ENCODE results near the gene TEX36. TPM values are rescaled to one million over a fixed set of nuclear protein-coding genes. Genes with fewer than 3 reads are reported as not detected.

The TEX36 gene
- total and polyA plus RNA-seq, 2 donors (not counting 1 experiment from before 2014, with no cell fraction given), result not detected

- POLR2A ChIA-PET, result no interaction called here
Measured at GRCh38 chr10:125694883-125695282, 11.9 kb upstream of the TEX36 start.

GRCh38 chr10:125693524-125693847, 10.5 kb upstream of the TEX36 start:
- H3K9ac ChIP-seq (ENCODE audit: low read length), result no peak overlapping the region
- no peak for DNase-seq
- no peak overlapping the region for H2AFZ ChIP-seq (ENCODE audit: insufficient read depth, low read depth, low read length, poor library complexity, severe bottlenecking)
- intact Hi-C loops (cut with micrococcal nuclease), result no loop called here
- POLR2A ChIA-PET, result no interaction called here
- H3K4me2 ChIP-seq (replicated peaks; ENCODE audit: low read depth, low read length, poor library complexity, severe bottlenecking), result no peak overlapping the region
- H4K20me1 ChIP-seq (ENCODE audit: control insufficient read depth, insufficient read depth, low read length, poor library complexity, severe bottlenecking), result no peaks in the 10 kb centered on the region
- Mint-ChIP-seq H3K9me3 (ENCODE audit: insufficient read depth) (no peaks in the 10 kb centered on the region), H3K27ac (no peak overlapping the region), H3K4me3 (no peak overlapping the region), H3K27me3 (peaks cover 16% of the 10 kb centered on the region), H3K4me1 (no peaks in the 10 kb centered on the region)
- no peaks in the 10 kb centered on the region for H3K36me3 ChIP-seq (replicated peaks in 1 of 2; ENCODE audit: control extremely low read depth in 1 of 2, control insufficient read depth in 1 of 2, extremely low read depth in 1 of 2, insufficient read depth in 2 of 2, low read length in 1 of 2)
- CTCF ChIA-PET, result no interaction called here
- H3K27ac ChIP-seq (ENCODE audit: low read length in 2 of 2), result no peak overlapping the region
- H3K4me1 ChIP-seq (ENCODE audit: control insufficient read depth in 2 of 2, insufficient read depth in 2 of 2, low read length in 2 of 2), result no peaks in the 10 kb centered on the region
- H3K4me3 ChIP-seq (ENCODE audit: control extremely low read depth in 1 of 5, extremely low read depth in 1 of 5, insufficient read depth in 1 of 5, low read depth in 2 of 5, low read length in 4 of 5), result no peak overlapping the region
- 100% methylated on average over 2 of the region's 2 CpGs for WGBS (ENCODE audit: insufficient coverage)
- no peaks in the 10 kb centered on the region for H3K27me3 ChIP-seq (replicated peaks in 1 of 4; ENCODE audit: control extremely low read depth in 1 of 4, control insufficient read depth in 3 of 4, insufficient read depth in 4 of 4, low read length in 3 of 4)
- no peak for TF ChIP-seq EZH2 (IDR thresholded peaks at IDR 0.05; ENCODE audit: borderline replicate concordance, insufficient read depth, low read depth, low read length, poor library complexity, severe bottlenecking)
- TF ChIP-seq CTCF (IDR thresholded peaks at IDR 0.05), result no peak
- no peaks in the 10 kb centered on the region for H3K79me2 ChIP-seq (ENCODE audit: control insufficient read depth, insufficient read depth, low read length)
- H3K9me3 ChIP-seq (ENCODE audit: control extremely low read depth in 1 of 3, control insufficient read depth in 2 of 3, insufficient read depth in 1 of 3, low read length in 2 of 3), result no peaks in the 10 kb centered on the region
- no peak for ATAC-seq (ENCODE audit: low read depth)

More at GRCh38 chr10:125694883-125695282, 11.9 kb upstream of the TEX36 start:
- Mint-ChIP-seq H3K9me3 (ENCODE audit: insufficient read depth) (no peaks in the 10 kb centered on the region), H3K27ac (no peak overlapping the region), H3K27me3 (peaks cover 12% of the 10 kb centered on the region), H3K4me3 (no peak overlapping the region), H3K4me1 (no peaks in the 10 kb centered on the region)
- no peak overlapping the region for H3K4me3 ChIP-seq (ENCODE audit: control extremely low read depth in 1 of 5, extremely low read depth in 1 of 5, insufficient read depth in 1 of 5, low read depth in 2 of 5, low read length in 4 of 5)
- no peak overlapping the region for H3K27ac ChIP-seq (ENCODE audit: low read length in 2 of 2)
- H3K27me3 ChIP-seq (replicated peaks in 1 of 4; ENCODE audit: control extremely low read depth in 1 of 4, control insufficient read depth in 3 of 4, insufficient read depth in 4 of 4, low read length in 3 of 4), result no peaks in the 10 kb centered on the region
- H3K9me3 ChIP-seq (ENCODE audit: control extremely low read depth in 1 of 3, control insufficient read depth in 2 of 3, insufficient read depth in 1 of 3, low read length in 2 of 3), result no peaks in the 10 kb centered on the region
- no peak overlapping the region for H2AFZ ChIP-seq (ENCODE audit: insufficient read depth, low read depth, low read length, poor library complexity, severe bottlenecking)
- no peak for DNase-seq
- intact Hi-C loops (cut with micrococcal nuclease), result no loop called here
- CTCF ChIA-PET, result no interaction called here
- no peaks in the 10 kb centered on the region for H3K36me3 ChIP-seq (replicated peaks in 1 of 2; ENCODE audit: control extremely low read depth in 1 of 2, control insufficient read depth in 1 of 2, extremely low read depth in 1 of 2, insufficient read depth in 2 of 2, low read length in 1 of 2)
- no peak overlapping the region for H3K4me2 ChIP-seq (replicated peaks; ENCODE audit: low read depth, low read length, poor library complexity, severe bottlenecking)
- H4K20me1 ChIP-seq (ENCODE audit: control insufficient read depth, insufficient read depth, low read length, poor library complexity, severe bottlenecking), result no peaks in the 10 kb centered on the region
- TF ChIP-seq EZH2 (IDR thresholded peaks at IDR 0.05; ENCODE audit: borderline replicate concordance, insufficient read depth, low read depth, low read length, poor library complexity, severe bottlenecking), result no peak
- H3K4me1 ChIP-seq (ENCODE audit: control insufficient read depth in 2 of 2, insufficient read depth in 2 of 2, low read length in 2 of 2), result no peaks in the 10 kb centered on the region
- no peak for ATAC-seq (ENCODE audit: low read depth)
- WGBS (ENCODE audit: insufficient coverage), result no CpG with 5 or more reads among the region's 1 CpG
- no peak overlapping the region for H3K9ac ChIP-seq (ENCODE audit: low read length)
- no peaks in the 10 kb centered on the region for H3K79me2 ChIP-seq (ENCODE audit: control insufficient read depth, insufficient read depth, low read length)
